ENCODE measurements around the gene POLA2. TPM values are rescaled to one million over a fixed set of nuclear protein-coding genes. Genes with fewer than 3 reads are reported as not detected.

The POLA2 gene
- total RNA-seq, 1 experiment from 2014 or later: 35.6 TPM

DNA sequence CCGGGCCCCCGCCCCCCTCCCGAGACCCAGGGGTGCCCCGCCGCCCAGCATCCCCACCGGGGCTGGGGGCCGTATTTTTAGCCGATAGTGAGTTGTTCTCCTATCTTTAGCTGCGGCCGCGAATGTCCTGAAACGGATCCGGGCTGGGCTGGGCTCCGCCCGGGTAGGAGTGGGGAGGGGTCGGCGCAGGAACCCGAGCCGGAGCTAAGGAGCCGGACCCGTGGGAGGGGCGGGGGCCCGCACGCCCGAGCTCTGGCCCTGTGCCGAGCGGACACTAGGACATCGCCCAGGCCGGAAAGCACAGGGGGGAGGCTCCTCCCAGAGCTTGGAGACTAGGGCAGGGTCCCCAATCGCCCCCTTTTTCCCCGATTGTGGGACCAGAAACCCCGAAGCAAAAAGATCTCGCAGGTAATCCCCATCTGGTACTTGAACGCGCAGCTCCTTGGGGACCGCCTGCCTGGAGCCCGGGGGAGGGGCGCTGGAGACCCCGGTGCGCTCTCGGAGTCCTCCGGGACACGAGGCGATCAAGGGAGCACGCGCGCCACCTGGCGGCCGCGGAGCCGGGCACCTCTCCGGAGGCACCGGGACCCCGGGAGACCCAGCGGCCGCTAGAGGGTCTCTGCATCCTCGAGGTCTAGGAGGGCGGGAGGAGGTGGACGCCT is 53.6 kb downstream of the POLA2 start (continued):
- TF ChIP-seq, protein P1, sequence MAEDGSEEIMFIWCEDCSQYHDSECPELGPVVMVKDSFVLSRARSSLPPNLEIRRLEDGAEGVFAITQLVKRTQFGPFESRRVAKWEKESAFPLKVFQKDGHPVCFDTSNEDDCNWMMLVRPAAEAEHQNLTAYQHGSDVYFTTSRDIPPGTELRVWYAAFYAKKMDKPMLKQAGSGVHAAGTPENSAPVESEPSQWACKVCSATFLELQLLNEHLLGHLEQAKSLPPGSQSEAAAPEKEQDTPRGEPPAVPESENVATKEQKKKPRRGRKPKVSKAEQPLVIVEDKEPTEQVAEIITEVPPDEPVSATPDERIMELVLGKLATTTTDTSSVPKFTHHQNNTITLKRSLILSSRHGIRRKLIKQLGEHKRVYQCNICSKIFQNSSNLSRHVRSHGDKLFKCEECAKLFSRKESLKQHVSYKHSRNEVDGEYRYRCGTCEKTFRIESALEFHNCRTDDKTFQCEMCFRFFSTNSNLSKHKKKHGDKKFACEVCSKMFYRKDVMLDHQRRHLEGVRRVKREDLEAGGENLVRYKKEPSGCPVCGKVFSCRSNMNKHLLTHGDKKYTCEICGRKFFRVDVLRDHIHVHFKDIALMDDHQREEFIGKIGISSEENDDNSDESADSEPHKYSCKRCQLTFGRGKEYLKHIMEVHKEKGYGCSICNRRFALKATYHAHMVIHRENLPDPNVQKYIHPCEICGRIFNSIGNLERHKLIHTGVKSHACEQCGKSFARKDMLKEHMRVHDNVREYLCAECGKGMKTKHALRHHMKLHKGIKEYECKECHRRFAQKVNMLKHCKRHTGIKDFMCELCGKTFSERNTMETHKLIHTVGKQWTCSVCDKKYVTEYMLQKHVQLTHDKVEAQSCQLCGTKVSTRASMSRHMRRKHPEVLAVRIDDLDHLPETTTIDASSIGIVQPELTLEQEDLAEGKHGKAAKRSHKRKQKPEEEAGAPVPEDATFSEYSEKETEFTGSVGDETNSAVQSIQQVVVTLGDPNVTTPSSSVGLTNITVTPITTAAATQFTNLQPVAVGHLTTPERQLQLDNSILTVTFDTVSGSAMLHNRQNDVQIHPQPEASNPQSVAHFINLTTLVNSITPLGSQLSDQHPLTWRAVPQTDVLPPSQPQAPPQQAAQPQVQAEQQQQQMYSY (CRISPR knock-in tag; IDR thresholded peaks at IDR 0.05): peak; percentile 46; the same call in 1 of the 2 replicates
- TF ChIP-seq, protein P2, sequence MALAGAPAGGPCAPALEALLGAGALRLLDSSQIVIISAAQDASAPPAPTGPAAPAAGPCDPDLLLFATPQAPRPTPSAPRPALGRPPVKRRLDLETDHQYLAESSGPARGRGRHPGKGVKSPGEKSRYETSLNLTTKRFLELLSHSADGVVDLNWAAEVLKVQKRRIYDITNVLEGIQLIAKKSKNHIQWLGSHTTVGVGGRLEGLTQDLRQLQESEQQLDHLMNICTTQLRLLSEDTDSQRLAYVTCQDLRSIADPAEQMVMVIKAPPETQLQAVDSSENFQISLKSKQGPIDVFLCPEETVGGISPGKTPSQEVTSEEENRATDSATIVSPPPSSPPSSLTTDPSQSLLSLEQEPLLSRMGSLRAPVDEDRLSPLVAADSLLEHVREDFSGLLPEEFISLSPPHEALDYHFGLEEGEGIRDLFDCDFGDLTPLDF (CRISPR knock-in tag; IDR thresholded peaks at IDR 0.05): no peak
- peak; percentile 38; the same call in 1 of the 2 replicates for TF ChIP-seq GABPB1 (CRISPR knock-in tag; IDR thresholded peaks at IDR 0.05)
- TF ChIP-seq, protein P3, sequence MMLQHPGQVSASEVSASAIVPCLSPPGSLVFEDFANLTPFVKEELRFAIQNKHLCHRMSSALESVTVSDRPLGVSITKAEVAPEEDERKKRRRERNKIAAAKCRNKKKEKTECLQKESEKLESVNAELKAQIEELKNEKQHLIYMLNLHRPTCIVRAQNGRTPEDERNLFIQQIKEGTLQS (CRISPR knock-in tag; conservative IDR thresholded peaks at IDR 0.05): no peak
- 0 out of 2 replicates have a peak, but pooled peaks have one; percentile 30 for TF ChIP-seq ETV6 (CRISPR knock-in tag; IDR thresholded peaks at IDR 0.05)
- TF ChIP-seq EMX1 (CRISPR knock-in tag; IDR thresholded peaks at IDR 0.05): 0 out of 2 replicates have a peak, but pooled peaks have one; percentile 28
- no peak for TF ChIP-seq CREB1 (CRISPR knock-in tag; IDR thresholded peaks at IDR 0.05)
- TF ChIP-seq ZNF263 (CRISPR knock-in tag; IDR thresholded peaks at IDR 0.05; ENCODE audit: low read depth): no peak
- TF ChIP-seq FOXK1 (CRISPR knock-in tag; IDR thresholded peaks at IDR 0.05): peak; percentile 52; the same call in 1 of the 2 replicates
- peak; percentile 90 for TF ChIP-seq ZNF423 (CRISPR knock-in tag; IDR thresholded peaks at IDR 0.05)
- TF ChIP-seq ZNF317 (CRISPR knock-in tag; IDR thresholded peaks at IDR 0.05; ENCODE audit: borderline replicate concordance, low read depth): no peak
- TF ChIP-seq FOXP4 (CRISPR knock-in tag; IDR thresholded peaks at IDR 0.05): 0 out of 2 replicates have a peak, but pooled peaks have one; percentile 16
- TF ChIP-seq ELF4 (CRISPR knock-in tag; IDR thresholded peaks at IDR 0.05; ENCODE audit: low read depth): no peak
- TF ChIP-seq ZNF512 (CRISPR knock-in tag; IDR thresholded peaks at IDR 0.05; ENCODE audit: borderline replicate concordance): no peak

- H3K4me3 Mint-ChIP-seq: peak overlapping the region; percentile 71
- no peaks in the 10 kb centered on the region for H3K9me3 Mint-ChIP-seq
- ChIA-PET POLR2A (interaction anchor here (1.0 to 2.9 kb wide), 10 partner anchors 8 to 192 kb away, joined by 3 to 13 read pairs (median 4); partner anchors contain the start of genes DPF2, MALAT1 and POLA2), CTCF (interaction anchor here (0.7 to 13.2 kb wide), 37 partner anchors 9 to 268 kb away, joined by 3 to 232 read pairs (median 7); partner anchors contain the start of genes CAPN1, DPF2, FAU and MRPL49)
- DNase-seq (ENCODE audit: low spot score) (no peak), ATAC-seq (no peak)
- 0 out of 2 replicates have a peak overlapping the region, but pooled peaks have one; percentile 31 for H3K27ac Mint-ChIP-seq
- peaks cover 37% of the 10 kb centered on the region for H3K4me1 Mint-ChIP-seq
- peaks cover 5% of the 10 kb centered on the region; the same call in 1 of the 2 replicates for H3K36me3 Mint-ChIP-seq
- H3K27me3 Mint-ChIP-seq (ENCODE audit: low read depth): peaks cover 35% of the 10 kb centered on the region
- TF ChIP-seq, protein P4, sequence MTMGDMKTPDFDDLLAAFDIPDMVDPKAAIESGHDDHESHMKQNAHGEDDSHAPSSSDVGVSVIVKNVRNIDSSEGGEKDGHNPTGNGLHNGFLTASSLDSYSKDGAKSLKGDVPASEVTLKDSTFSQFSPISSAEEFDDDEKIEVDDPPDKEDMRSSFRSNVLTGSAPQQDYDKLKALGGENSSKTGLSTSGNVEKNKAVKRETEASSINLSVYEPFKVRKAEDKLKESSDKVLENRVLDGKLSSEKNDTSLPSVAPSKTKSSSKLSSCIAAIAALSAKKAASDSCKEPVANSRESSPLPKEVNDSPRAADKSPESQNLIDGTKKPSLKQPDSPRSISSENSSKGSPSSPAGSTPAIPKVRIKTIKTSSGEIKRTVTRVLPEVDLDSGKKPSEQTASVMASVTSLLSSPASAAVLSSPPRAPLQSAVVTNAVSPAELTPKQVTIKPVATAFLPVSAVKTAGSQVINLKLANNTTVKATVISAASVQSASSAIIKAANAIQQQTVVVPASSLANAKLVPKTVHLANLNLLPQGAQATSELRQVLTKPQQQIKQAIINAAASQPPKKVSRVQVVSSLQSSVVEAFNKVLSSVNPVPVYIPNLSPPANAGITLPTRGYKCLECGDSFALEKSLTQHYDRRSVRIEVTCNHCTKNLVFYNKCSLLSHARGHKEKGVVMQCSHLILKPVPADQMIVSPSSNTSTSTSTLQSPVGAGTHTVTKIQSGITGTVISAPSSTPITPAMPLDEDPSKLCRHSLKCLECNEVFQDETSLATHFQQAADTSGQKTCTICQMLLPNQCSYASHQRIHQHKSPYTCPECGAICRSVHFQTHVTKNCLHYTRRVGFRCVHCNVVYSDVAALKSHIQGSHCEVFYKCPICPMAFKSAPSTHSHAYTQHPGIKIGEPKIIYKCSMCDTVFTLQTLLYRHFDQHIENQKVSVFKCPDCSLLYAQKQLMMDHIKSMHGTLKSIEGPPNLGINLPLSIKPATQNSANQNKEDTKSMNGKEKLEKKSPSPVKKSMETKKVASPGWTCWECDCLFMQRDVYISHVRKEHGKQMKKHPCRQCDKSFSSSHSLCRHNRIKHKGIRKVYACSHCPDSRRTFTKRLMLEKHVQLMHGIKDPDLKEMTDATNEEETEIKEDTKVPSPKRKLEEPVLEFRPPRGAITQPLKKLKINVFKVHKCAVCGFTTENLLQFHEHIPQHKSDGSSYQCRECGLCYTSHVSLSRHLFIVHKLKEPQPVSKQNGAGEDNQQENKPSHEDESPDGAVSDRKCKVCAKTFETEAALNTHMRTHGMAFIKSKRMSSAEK (CRISPR knock-in tag; IDR thresholded peaks at IDR 0.05; ENCODE audit: borderline replicate concordance): no peak
- TF ChIP-seq, protein P5, sequence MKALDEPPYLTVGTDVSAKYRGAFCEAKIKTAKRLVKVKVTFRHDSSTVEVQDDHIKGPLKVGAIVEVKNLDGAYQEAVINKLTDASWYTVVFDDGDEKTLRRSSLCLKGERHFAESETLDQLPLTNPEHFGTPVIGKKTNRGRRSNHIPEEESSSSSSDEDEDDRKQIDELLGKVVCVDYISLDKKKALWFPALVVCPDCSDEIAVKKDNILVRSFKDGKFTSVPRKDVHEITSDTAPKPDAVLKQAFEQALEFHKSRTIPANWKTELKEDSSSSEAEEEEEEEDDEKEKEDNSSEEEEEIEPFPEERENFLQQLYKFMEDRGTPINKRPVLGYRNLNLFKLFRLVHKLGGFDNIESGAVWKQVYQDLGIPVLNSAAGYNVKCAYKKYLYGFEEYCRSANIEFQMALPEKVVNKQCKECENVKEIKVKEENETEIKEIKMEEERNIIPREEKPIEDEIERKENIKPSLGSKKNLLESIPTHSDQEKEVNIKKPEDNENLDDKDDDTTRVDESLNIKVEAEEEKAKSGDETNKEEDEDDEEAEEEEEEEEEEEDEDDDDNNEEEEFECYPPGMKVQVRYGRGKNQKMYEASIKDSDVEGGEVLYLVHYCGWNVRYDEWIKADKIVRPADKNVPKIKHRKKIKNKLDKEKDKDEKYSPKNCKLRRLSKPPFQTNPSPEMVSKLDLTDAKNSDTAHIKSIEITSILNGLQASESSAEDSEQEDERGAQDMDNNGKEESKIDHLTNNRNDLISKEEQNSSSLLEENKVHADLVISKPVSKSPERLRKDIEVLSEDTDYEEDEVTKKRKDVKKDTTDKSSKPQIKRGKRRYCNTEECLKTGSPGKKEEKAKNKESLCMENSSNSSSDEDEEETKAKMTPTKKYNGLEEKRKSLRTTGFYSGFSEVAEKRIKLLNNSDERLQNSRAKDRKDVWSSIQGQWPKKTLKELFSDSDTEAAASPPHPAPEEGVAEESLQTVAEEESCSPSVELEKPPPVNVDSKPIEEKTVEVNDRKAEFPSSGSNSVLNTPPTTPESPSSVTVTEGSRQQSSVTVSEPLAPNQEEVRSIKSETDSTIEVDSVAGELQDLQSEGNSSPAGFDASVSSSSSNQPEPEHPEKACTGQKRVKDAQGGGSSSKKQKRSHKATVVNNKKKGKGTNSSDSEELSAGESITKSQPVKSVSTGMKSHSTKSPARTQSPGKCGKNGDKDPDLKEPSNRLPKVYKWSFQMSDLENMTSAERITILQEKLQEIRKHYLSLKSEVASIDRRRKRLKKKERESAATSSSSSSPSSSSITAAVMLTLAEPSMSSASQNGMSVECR (CRISPR knock-in tag; IDR thresholded peaks at IDR 0.05; ENCODE audit: borderline replicate concordance): no peak
- TF ChIP-seq ATF1 (CRISPR knock-in tag; IDR thresholded peaks at IDR 0.05): no peak
These were observed 54.1 kb downstream of the POLA2 start for GRCh38 chr11:65315866-65316226.
